HG02588 (cell line): ENCODE measurements around the gene TRNAU1AP.
"Not testable (repeated sequence)": the region's sequence is repeated elsewhere in the genome, so short reads cannot be mapped to it uniquely, and the experiment has no call there.

Experiments used
- ATAC-seq: cut with Tn5 transposase; IDR thresholded peaks from one replicate; pipeline ENCODE4 v1.9.1; 2021; ENCODE audit warnings: mild to moderate bottlenecking, moderate library complexity; ENCODE audit not compliant: unreplicated experiment

TRNAU1AP gene

DNA sequence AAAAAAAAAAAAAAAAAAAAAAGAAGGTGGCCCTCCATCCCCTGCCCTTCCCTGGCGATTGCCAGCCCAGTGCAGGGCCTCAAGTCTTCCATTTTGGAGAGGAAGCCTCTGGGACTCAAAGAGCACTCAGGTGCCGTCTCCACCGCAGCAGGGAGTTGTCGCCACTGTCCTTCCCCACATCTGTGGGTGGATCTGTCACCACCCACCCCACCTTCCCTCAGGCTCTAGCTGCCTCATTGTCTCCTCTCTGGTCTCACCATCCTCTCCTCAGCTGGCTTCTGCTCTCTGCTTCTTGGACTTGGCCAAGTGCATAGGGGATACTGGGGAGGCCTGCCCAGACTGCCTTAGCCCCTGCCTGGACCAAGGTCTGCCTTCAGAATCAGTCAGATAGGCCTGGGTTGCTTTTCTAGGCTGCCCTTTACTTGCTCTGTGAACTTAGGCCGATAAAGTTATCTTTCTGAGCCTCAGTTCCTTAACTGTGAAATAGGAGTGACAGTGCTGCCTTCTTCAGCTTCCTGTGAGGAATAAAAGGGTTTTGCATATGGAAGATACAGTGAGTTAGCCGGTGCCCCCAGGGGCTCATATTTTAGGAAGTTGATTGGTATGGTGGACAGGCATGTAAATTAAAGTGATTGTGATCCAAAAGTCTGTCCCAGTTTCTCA lies 31.3 kb upstream of the TRNAU1AP start:
- ATAC-seq = no peak

DNA sequence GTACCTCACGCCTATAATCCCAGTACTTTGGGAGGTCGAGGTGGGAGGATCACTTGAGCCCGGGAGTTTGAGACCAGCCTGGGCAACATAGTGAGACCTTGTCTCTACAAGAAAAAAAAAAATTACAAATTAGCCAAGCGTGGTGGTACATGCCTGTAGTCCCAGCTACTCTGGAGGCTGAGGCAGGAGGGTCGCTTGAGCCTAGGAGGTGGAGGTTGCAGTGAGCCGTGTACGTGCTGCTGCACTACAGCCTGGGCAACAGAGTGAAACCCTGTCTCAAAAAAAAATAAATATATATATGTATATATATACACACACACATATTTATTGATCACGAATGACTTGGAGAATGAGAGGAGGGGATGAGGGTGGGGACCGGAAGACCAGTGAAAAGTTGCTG lies 30.3 kb upstream of the TRNAU1AP start:
- ATAC-seq = not testable (repeated sequence)

DNA sequence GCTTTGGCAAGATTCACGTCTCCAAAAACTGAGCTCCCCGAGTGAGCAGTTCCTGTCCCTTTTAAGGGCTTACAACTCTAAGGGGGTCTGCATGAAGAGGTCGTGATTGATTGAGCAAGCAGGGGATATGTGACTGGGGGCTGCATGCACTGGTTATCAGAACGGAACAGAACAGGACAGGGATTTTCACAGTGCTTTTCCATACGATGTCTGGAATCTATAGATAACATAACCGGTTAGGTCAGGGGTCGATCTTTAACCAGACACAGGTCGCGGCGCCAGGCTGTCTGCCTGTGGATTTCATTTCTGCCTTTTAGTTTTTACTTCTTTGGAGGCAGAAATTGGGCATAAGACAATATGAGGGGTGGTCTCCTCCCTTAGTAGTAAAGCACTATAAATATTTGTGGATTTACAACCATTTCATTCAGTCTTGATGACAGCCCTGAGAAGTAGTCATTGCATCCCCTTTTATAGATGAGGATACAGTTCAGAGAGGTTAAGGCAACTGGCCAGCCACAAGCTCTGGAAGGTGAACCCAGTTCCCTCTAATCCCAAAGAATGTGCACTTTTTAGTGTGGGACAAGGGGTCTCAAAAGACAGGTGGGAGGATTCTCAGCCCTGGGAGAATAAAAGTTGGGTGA lies 27.8 kb upstream of the TRNAU1AP start:
- not testable (repeated sequence) for ATAC-seq

DNA sequence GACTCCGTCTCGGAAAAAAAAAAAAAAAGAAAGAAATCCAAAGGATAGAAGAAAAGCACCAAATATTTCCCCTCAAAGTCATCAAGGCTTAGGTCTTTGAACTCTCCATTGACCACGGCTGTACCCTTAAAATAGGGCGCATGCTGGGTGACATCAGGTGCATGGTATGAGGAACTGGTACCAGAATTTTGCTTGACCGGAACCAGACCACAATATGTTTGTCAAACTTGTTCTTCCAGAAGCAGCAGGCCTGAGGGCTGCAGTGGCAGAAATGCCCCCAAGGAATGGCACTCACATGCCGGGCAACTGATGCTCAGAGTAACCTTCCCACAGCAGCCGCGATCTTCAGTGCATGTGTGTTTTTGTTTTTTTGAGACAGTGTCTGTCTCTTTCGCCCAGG lies 26.0 kb upstream of the TRNAU1AP start:
- no peak for ATAC-seq

DNA sequence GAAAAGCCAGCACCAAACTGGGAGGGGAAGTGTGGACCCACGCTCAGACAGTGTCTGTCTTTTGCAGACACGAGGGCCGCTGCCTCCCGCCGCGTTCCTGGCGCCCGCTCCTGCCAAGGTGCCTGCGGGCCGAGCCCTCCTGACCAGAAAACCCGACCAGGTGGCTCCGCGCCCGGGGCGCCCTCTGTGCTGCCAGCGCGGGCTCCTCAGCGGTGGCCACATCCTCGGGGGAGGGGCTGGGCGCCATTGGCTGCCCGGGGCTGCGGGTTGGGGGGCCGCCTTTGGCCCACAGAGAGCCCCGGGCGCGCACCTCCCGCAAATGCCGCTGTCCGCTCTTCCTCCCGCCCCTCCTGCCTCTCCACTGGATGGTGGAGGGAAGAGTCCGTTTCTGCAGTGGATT lies 22.4 kb upstream of the TRNAU1AP start:
- no peak for ATAC-seq

DNA sequence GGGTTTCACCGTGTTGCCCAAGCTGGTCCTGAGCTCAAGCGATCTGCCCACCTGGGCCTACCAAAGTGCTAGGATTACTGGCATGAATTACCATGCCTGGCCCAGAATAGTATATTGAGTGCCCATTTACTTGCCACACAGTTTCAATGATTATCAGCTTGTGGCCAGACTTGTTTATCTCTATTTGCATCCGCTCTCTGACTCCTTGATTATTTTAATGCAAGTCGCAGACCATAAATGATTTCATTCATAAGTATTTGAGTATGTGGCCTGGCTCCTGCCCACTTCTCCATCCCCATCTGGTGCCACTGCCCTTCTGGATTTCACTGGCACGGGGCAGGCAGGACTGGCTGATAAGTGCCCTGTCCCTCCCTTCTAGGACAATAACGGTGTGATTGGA lies 18.2 kb upstream of the TRNAU1AP start:
- ATAC-seq = no peak

DNA sequence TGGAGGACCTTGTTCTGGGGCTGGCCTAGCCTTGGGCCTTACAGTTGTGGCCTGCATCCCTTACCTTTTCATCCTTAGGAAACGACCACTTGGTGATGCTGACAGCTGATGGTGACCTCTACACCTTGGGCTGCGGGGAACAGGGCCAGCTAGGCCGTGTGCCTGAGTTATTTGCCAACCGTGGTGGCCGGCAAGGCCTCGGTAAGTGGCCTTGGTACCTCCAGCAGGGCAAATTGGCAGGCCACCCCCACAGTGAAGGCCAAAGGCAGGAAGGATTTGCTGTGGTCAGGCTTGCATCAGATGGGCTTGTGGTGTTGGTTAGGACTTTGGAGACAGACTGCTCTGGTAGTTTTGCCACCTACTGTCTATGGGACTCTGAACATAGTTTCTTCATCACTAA lies 17.7 kb upstream of the TRNAU1AP start:
- no peak for ATAC-seq

DNA sequence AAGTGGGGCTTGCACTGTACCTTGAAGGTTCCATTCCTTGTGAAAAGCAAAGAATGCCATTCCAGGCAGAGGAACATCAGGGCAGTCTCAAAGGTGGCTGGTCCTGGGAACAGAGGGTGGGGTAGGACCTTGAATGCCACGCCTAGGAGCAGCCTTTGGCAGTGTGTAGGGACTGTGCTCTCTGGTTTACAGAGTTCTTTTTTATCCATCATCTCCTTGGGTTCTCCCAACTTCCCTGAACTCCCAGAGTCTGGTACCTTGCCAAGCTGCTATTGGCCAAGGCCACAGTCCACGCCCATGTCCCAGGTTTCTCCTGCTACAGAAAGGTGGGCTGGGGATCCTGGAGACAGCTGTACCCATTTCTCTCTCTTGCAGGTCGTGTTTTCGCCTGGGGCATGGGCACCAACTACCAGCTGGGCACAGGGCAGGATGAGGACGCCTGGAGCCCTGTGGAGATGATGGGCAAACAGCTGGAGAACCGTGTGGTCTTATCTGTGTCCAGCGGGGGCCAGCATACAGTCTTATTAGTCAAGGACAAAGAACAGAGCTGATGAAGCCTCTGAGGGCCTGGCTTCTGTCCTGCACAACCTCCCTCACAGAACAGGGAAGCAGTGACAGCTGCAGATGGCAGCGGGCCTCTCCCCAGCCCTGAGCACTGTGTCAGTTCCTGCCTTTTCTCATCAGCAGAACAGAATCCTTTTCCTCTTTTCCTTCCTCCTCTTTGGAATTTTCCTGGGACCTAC lies 15.3 kb upstream of the TRNAU1AP start:
- ATAC-seq = no peak

DNA sequence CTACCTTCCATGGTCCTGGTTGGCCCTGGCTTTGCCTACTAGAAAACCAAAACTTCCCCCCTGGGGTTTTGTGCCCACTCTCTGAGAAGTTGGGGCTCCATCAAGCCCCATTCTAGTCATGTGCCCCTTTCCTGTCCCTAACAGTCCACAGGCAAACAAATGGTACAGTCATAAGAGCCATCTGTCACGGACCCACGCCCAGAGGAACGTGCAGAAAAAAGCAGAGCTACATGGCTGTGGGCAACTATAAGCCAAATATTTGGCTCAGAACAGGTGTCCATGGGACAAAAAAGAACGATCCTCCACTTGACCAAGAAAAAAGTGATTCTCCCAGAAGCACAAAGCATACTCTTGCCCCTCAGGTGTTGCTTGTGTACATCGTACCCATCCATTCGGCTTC lies 14.6 kb upstream of the TRNAU1AP start:
- no peak for ATAC-seq

DNA sequence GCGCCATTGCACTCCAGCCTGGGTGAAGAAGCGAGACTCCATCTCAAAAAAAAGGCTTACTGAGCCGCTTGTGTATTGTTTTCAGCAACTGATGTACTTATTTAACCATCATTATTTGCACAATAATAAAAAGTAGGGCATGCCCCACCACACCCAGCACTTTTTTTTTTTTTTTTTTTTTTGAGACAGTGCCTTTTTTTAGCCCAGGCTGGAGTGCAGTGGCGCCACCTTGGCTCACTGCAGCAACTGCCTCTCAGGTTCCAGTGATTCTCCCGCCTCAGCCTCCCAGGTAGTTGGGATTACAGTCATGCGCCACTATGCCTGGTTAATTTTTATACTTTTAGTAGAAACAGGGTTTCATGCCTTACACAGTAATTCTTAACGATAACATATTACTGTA lies 12.2 kb upstream of the TRNAU1AP start:
- ATAC-seq = no peak

DNA sequence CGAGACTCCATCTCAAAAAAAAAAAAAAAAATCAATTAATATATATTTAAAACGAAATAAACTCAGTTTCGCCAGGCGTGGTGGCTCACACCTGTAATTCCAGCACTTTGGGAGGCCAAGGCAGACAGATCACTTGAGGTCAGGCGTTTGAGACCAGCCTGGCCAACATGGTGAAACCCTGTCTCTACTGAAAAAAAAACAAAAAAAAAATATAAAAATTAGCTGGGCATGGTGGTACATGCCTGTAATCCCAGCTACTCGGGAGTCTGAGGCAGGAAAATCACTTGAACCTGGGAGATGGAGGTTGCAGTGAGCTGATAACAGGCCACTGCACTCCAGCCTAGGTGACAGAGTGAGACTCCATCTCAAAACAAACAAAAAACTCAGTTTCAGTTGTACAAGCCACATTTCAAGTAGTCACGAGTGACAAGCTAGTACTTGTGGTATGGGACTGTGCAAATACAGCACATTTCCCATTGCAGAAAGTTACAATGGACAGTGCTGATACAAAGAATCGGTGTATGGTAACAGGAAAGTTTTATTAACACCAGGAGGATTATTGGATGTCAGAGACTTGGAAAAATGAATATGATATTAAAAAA lies 11.4 kb upstream of the TRNAU1AP start:
- ATAC-seq = not testable (repeated sequence)

DNA sequence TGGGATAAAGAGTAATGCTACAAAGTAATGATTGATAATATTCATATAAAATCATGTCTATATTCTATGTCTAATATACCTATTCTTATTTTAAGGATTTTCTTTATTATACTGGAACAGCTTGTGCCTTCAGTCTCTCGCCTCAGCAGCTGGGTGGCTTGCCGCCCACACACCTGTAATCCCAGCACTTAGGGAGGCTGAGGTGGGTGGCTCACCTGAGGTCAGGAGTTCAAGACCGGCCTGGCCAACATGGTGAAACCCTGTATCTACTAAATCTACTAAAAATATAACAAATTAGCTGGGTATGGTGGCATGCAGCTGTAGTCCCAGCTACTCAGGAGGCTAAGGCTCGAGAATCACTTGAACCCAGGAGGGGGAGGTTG lies 7.6 kb upstream of the TRNAU1AP start:
- no peak for ATAC-seq

DNA sequence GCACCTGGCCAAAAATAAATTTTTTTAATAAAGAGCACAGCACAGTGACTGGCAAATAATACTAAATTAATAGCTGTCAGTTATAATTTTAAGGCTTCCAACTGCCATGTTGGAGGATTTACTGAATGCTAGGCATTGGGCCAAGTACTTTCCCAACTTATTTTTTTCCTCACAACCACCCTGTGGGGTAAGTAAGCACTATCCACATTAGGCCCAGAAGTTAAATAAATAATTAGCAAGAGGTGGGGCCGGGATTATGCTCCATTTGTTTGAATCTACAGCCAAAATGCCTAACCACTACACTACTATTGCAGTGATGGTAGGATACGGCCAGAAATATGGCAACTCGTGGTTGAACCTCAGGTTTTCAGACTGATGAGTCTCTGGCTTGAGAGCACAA lies 4.6 kb upstream of the TRNAU1AP start:
- no peak for ATAC-seq

DNA sequence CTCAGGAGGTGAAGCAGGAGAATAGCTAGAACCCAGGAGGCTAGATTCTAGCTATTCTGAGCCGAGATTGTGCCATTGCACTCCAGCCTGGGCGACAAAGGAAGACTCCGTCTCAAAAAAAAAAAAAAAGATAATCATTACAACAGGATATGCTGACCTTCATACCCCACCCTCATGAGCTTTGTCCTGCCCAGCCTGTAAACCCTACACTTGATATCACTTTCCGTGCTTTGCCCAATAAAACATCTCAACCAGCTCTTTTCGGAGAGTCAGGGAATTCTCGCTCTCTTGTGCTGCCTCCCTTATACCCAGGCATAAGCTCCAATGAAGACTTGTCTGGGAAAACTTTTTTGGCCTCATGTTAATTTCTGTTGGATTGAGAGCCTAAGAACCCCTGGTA lies 1.5 kb upstream of the TRNAU1AP start:
- ATAC-seq = no peak

DNA sequence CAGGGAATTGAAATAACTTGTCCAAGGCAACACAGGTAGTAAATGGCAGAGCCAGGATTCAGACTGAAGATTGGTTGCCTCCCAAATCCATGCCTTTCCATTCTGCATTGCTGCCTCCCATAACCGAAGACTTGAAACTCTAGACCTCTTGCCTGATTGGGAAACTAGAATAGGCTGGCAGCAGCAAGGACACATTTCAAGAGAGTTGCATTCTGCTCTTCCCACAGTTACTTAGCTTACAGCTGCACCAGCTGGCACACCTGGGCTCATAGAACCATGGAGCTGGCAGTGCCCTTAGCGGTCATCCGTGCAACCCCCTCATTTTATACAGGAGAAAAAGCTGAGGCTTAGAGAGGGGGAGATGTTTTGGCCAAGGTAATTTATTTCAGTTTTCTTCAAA lies 8.0 kb downstream of the TRNAU1AP start:
- ATAC-seq = no peak

DNA sequence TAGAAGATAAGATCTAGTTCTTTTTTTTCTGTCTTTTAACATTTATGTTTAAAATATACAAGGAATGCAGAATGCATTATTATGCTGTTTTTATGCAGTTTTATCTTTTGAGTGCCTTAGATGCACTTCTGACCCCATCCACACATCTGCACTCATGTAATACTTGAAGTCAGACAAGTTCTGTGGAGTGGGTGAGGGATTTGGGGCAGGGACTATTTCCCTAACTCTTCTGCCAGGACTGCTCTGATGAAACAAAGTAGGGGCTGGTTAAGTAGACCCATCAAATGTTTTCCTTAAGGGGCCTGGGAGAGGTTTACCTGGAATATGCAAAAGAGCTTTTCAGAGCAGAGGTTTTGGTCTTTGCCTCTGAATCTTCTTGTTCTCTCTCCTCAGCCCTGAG lies 11.4 kb downstream of the TRNAU1AP start:
- no peak for ATAC-seq

DNA sequence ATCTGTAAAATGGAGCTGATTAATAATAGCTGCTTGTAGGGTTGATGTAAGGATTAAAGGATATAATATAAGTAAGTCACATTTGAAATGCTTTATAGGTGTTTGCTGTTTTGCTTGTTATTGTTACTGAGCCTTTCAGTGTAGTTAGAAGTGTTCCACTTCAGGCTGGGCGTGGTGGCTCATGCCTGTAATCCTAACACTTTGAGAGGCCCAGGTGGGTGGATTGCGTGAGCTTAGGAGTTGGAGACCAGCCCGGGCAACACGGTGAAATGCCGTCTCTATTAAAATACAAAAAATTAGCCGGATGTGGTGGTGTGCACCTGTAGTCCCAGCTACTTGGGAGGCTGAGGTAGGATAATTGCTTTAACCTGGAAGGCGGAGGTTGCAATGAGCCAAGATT lies 12.2 kb downstream of the TRNAU1AP start:
- no peak for ATAC-seq

DNA sequence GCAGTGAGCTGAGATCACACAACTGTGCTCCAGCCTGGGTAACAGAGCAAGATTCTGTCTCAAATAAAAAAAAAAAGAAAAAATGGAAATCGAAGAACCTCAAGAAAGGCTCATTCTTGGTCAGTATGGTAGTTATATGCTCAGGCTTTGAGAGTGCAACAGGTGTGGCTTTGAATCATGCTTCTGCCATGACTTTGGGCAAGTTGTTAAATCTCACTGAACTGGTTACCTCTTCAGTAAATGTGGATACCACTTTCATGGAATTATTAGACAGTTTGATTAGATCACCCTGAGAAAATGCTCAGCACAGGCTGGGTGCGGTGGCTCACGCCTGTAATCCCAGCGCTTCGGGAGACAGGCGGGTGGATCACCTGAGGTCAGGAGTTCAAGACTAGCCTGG lies 12.8 kb downstream of the TRNAU1AP start:
- ATAC-seq = no peak

DNA sequence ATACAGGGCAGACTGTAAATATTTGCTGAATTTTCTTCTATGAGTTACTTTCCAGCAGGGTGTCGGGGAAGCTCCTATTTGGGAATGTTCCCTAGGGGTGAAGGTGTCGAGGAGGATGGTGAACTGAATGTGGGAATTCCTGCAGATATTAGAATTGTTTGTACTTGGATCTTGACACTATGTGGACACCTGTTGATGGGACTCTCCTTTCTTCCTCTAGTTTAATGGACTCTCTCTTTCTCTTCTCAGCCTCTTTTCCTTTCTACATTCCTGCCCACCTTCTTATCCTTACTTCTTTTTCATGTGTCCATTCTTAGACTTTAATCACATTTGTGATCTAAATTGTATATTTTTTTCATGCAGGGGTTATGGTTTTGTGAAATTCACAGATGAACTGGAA lies 14.0 kb downstream of the TRNAU1AP start:
- no peak for ATAC-seq

DNA sequence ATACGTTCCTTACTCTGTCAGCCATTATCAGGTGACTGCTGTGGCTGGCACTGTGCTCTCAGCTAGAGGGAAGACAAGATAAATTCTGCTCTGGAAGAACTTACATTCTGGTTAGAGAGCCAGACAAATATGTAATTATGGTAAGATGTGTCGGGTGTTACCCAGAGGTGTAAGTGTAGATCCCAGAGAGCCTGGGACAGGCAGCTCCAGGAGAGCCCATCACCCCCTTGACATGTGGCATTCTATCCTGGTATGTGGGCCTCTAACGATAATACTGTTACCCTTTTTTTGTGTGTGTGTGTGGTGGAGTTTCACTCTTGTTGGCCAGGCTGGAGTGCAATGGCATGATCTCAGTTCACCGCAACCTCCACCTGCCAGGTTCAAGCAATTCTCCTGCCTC lies 19.0 kb downstream of the TRNAU1AP start:
- no peak for ATAC-seq

DNA sequence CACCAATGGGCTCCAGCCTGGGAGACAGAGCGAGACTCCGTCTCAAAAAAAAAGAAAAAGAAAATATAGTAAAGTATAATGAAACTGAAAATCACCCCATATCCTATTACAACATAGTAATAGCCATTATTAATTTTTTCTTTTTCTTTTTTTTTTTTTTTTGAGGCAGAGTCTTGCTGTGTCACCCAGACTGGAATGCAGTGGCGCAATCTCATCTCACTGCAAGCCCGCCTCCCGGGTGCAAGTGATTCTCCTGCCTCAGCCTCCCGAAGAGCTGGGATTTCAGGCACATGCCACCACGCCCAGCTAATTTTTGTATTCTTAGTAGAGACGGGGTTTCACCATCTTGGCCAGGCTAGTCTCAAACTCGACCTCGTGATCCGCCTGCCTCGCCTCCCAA lies 20.0 kb downstream of the TRNAU1AP start:
- ATAC-seq = not testable (repeated sequence)

DNA sequence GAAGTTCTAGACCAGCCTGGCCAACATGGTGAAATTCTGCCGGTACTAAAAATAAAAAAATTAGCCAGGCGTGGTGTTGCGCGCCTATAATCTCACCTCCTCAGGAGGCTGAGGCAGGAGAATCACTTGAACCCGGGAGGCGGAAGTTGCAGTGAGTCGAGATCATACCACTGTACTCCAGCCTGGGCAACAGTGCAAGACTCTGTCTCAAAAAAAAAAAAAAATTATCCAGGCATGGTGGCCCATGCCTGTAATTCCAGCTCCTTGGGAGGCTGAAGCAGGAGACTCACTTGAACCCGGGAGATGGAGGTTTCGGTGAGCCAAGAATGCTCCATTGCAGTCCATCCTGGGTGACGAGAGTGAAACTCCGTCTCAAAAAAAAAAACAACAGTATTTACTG lies 20.7 kb downstream of the TRNAU1AP start:
- no peak for ATAC-seq
